ENCODE data around the gene CORO7. TPM values are rescaled to one million over a fixed set of nuclear protein-coding genes. Genes with fewer than 3 reads are reported as not detected.

CORO7 gene
- total and polyA plus RNA-seq, 5 donors from 2014 or later: 52.5 to 718 (median 63.6) TPM

GRCh38 chr16:4387781-4388180 lies 28.6 kb downstream of the CORO7 start:
- no peak for ATAC-seq (ENCODE audit: low read depth in 2 of 2)
- no peak overlapping the region for H3K27ac Mint-ChIP-seq

GRCh38 chr16:4386951-4387565 lies 29.3 kb downstream of the CORO7 start:
- Histone ChIP-seq H3K27ac (ENCODE audit: insufficient read depth, low read length, poor library complexity, severe bottlenecking) (no peak overlapping the region), H3K4me3 (ENCODE audit: low read depth, low read length) (no peak overlapping the region), H3K4me1 (ENCODE audit: control insufficient read depth, insufficient read depth, low read length, poor library complexity, severe bottlenecking) (peaks cover 4% of the 10 kb centered on the region), H3K27me3 (ENCODE audit: control insufficient read depth, insufficient read depth, low read length) (no peaks in the 10 kb centered on the region), H3K36me3 (ENCODE audit: control insufficient read depth, insufficient read depth, low read length) (peaks cover 71% of the 10 kb centered on the region), H3K9me3 (ENCODE audit: control insufficient read depth in 2 of 2, low read length in 2 of 2) (no peaks in the 10 kb centered on the region)
- no peaks in the 10 kb centered on the region for H3K27me3 Mint-ChIP-seq
- ATAC-seq (ENCODE audit: low read depth in 2 of 2) (no peak), DNase-seq (no peak)
- no peak overlapping the region for H3K4me3 Mint-ChIP-seq
- H3K27ac Mint-ChIP-seq: peak overlapping the region in 1 of 3 donors; percentile 63
- H3K9me3 Mint-ChIP-seq: peaks cover 0 to 2% (median 0%) of the 10 kb centered on the region in 7 donors
- H3K4me1 Mint-ChIP-seq: peaks cover 0 to 2% (median 0%) of the 10 kb centered on the region in 4 donors
- H3K36me3 Mint-ChIP-seq: peaks cover 7% of the 10 kb centered on the region

More at GRCh38 chr16:4387781-4388180, 28.6 kb downstream of the CORO7 start:
- peaks cover 5% of the 10 kb centered on the region for H3K4me1 ChIP-seq (ENCODE audit: control insufficient read depth, insufficient read depth, low read length, poor library complexity, severe bottlenecking)
- H3K9me3 ChIP-seq (ENCODE audit: control insufficient read depth in 2 of 2, low read length in 2 of 2): no peaks in the 10 kb centered on the region
- no peak overlapping the region for H3K27ac ChIP-seq (ENCODE audit: insufficient read depth, low read length, poor library complexity, severe bottlenecking)
- Mint-ChIP-seq H3K9me3 (peaks cover 0 to 2% (median 0%) of the 10 kb centered on the region in 7 donors), H3K27me3 (no peaks in the 10 kb centered on the region), H3K4me1 (peaks cover 0 to 4% (median 0%) of the 10 kb centered on the region in 4 donors), H3K4me3 (no peak overlapping the region), H3K36me3 (peaks cover 7% of the 10 kb centered on the region)
- H3K36me3 ChIP-seq (ENCODE audit: control insufficient read depth, insufficient read depth, low read length): peaks cover 74% of the 10 kb centered on the region
- no peak overlapping the region for H3K4me3 ChIP-seq (ENCODE audit: low read depth, low read length)
- no peaks in the 10 kb centered on the region for H3K27me3 ChIP-seq (ENCODE audit: control insufficient read depth, insufficient read depth, low read length)
- DNase-seq: no peak

- Mint-ChIP-seq H3K36me3 (peaks cover 7% of the 10 kb centered on the region), H3K27me3 (no peaks in the 10 kb centered on the region), H3K4me3 (no peak overlapping the region), H3K4me1 (peaks cover 0 to 2% (median 0%) of the 10 kb centered on the region in 4 donors), H3K27ac (peak overlapping the region in 1 of 3 donors; percentile 63), H3K9me3 (peaks cover 0 to 2% (median 0%) of the 10 kb centered on the region in 7 donors)
- no peak overlapping the region for H3K27ac ChIP-seq (ENCODE audit: insufficient read depth, low read length, poor library complexity, severe bottlenecking)
- DNase-seq (no peak), ATAC-seq (ENCODE audit: low read depth in 2 of 2) (no peak)
- no peak overlapping the region for H3K4me3 ChIP-seq (ENCODE audit: low read depth, low read length)
- H3K27me3 ChIP-seq (ENCODE audit: control insufficient read depth, insufficient read depth, low read length): no peaks in the 10 kb centered on the region
- H3K4me1 ChIP-seq (ENCODE audit: control insufficient read depth, insufficient read depth, low read length, poor library complexity, severe bottlenecking): no peaks in the 10 kb centered on the region
- no peaks in the 10 kb centered on the region for H3K9me3 ChIP-seq (ENCODE audit: control insufficient read depth in 2 of 2, low read length in 2 of 2)
- peaks cover 68% of the 10 kb centered on the region for H3K36me3 ChIP-seq (ENCODE audit: control insufficient read depth, insufficient read depth, low read length)
These were observed 30.0 kb downstream of the CORO7 start for GRCh38 chr16:4386451-4386805.

GRCh38 chr16:4385789-4386450 lies 30.5 kb downstream of the CORO7 start:
- no peaks in the 10 kb centered on the region for H3K4me1 ChIP-seq (ENCODE audit: control insufficient read depth, insufficient read depth, low read length, poor library complexity, severe bottlenecking)
- peaks cover 72% of the 10 kb centered on the region for H3K36me3 ChIP-seq (ENCODE audit: control insufficient read depth, insufficient read depth, low read length)
- H3K9me3 ChIP-seq (ENCODE audit: control insufficient read depth in 2 of 2, low read length in 2 of 2): no peaks in the 10 kb centered on the region
- Mint-ChIP-seq H3K36me3 (peaks cover 7% of the 10 kb centered on the region), H3K4me1 (peaks cover 0 to 2% (median 0%) of the 10 kb centered on the region in 4 donors), H3K4me3 (no peak overlapping the region), H3K27ac (peak overlapping the region in 1 of 3 donors; percentile 26), H3K27me3 (no peaks in the 10 kb centered on the region), H3K9me3 (peaks cover 0 to 3% (median 0%) of the 10 kb centered on the region in 7 donors)
- H3K27ac ChIP-seq (ENCODE audit: insufficient read depth, low read length, poor library complexity, severe bottlenecking): no peak overlapping the region
- H3K4me3 ChIP-seq (ENCODE audit: low read depth, low read length): no peak overlapping the region
- DNase-seq: no peak
- H3K27me3 ChIP-seq (ENCODE audit: control insufficient read depth, insufficient read depth, low read length): no peaks in the 10 kb centered on the region
- ATAC-seq (ENCODE audit: low read depth in 2 of 2): no peak

- Histone ChIP-seq H3K27ac (ENCODE audit: insufficient read depth, low read length, poor library complexity, severe bottlenecking) (no peak overlapping the region), H3K4me1 (ENCODE audit: control insufficient read depth, insufficient read depth, low read length, poor library complexity, severe bottlenecking) (peaks cover under 1% of the 10 kb centered on the region), H3K36me3 (ENCODE audit: control insufficient read depth, insufficient read depth, low read length) (peaks cover 72% of the 10 kb centered on the region), H3K27me3 (ENCODE audit: control insufficient read depth, insufficient read depth, low read length) (no peaks in the 10 kb centered on the region), H3K4me3 (ENCODE audit: low read depth, low read length) (no peak overlapping the region), H3K9me3 (ENCODE audit: control insufficient read depth in 2 of 2, low read length in 2 of 2) (no peaks in the 10 kb centered on the region)
- no peak overlapping the region for H3K4me3 Mint-ChIP-seq
- H3K4me1 Mint-ChIP-seq: peaks cover 0 to 2% (median 0%) of the 10 kb centered on the region in 4 donors
- peaks cover 0 to 3% (median 0%) of the 10 kb centered on the region in 7 donors for H3K9me3 Mint-ChIP-seq
- no peaks in the 10 kb centered on the region for H3K27me3 Mint-ChIP-seq
- no peak for DNase-seq
- ATAC-seq (ENCODE audit: low read depth in 2 of 2): no peak
- peaks cover 6% of the 10 kb centered on the region for H3K36me3 Mint-ChIP-seq
- H3K27ac Mint-ChIP-seq: peak overlapping the region in 2 of 3 donors; percentile 26 to 31
These were observed 31.2 kb downstream of the CORO7 start for GRCh38 chr16:4385066-4385788.

- ATAC-seq (ENCODE audit: low read depth in 2 of 2) (no peak), DNase-seq (no peak)
- no peaks in the 10 kb centered on the region for H3K27me3 ChIP-seq (ENCODE audit: control insufficient read depth, insufficient read depth, low read length)
- no peaks in the 10 kb centered on the region for H3K9me3 ChIP-seq (ENCODE audit: control insufficient read depth in 2 of 2, low read length in 2 of 2)
- H3K4me1 Mint-ChIP-seq: peaks cover 0 to 2% (median 0%) of the 10 kb centered on the region in 4 donors
- H3K27me3 Mint-ChIP-seq: no peaks in the 10 kb centered on the region
- no peak overlapping the region for H3K4me3 Mint-ChIP-seq
- no peak overlapping the region for H3K27ac ChIP-seq (ENCODE audit: insufficient read depth, low read length, poor library complexity, severe bottlenecking)
- peaks cover 3% of the 10 kb centered on the region for H3K4me1 ChIP-seq (ENCODE audit: control insufficient read depth, insufficient read depth, low read length, poor library complexity, severe bottlenecking)
- H3K36me3 ChIP-seq (ENCODE audit: control insufficient read depth, insufficient read depth, low read length): peaks cover 65% of the 10 kb centered on the region
- no peak overlapping the region for H3K27ac Mint-ChIP-seq
- no peaks in the 10 kb centered on the region for H3K36me3 Mint-ChIP-seq
- H3K4me3 ChIP-seq (ENCODE audit: low read depth, low read length): no peak overlapping the region
- peaks cover 0 to 3% (median 0%) of the 10 kb centered on the region in 7 donors for H3K9me3 Mint-ChIP-seq
These were observed 31.9 kb downstream of the CORO7 start for GRCh38 chr16:4384509-4384942.

- Histone ChIP-seq H3K27me3 (ENCODE audit: control insufficient read depth, insufficient read depth, low read length) (no peaks in the 10 kb centered on the region), H3K36me3 (ENCODE audit: control insufficient read depth, insufficient read depth, low read length) (peaks cover 62% of the 10 kb centered on the region), H3K9me3 (ENCODE audit: control insufficient read depth in 2 of 2, low read length in 2 of 2) (no peaks in the 10 kb centered on the region), H3K27ac (ENCODE audit: insufficient read depth, low read length, poor library complexity, severe bottlenecking) (no peak overlapping the region), H3K4me3 (ENCODE audit: low read depth, low read length) (no peak overlapping the region), H3K4me1 (ENCODE audit: control insufficient read depth, insufficient read depth, low read length, poor library complexity, severe bottlenecking) (peaks cover 3% of the 10 kb centered on the region)
- H3K27ac Mint-ChIP-seq: no peak overlapping the region
- ATAC-seq (ENCODE audit: low read depth in 2 of 2): no peak
- no peak overlapping the region for H3K4me3 Mint-ChIP-seq
- peaks cover 0 to 4% (median 0%) of the 10 kb centered on the region in 4 donors for H3K4me1 Mint-ChIP-seq
- no peak for DNase-seq
- peaks cover 0 to 3% (median 0%) of the 10 kb centered on the region in 7 donors for H3K9me3 Mint-ChIP-seq
- no peaks in the 10 kb centered on the region for H3K36me3 Mint-ChIP-seq
- no peaks in the 10 kb centered on the region for H3K27me3 Mint-ChIP-seq
These were observed 32.6 kb downstream of the CORO7 start for GRCh38 chr16:4383591-4384444.
